Right hindlimb (tissue), 1 donor: ENCODE data around the gene GTPBP6.
"Not testable (repeated sequence)": the region's sequence is repeated elsewhere in the genome, so short reads cannot be mapped to it uniquely, and the experiment has no call there.

Experiments
- DNase-seq: peaks from one replicate; pipeline ENCODE4 v3.0.0-alpha.2; 2018

The GTPBP6 gene

DNA sequence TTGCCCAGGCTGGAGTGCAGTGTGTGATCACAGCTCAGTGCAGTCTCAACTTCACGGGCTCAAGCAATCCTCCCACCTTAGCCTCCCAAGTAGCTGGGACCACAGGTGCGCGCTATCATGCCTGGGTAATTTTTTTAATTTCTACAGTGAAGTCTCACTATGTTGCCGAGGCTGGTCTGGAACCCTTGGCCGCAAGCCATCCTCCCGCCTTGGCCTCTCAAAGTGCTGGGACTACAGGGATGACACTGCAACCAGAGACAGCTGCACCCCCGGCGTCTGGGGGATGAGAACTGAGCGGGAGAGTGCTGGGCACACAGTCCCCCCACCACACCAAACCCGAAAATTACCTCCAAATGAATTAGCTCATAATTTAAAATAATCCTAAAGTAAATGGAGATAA is 33.1 kb upstream of the GTPBP6 start:
- DNase-seq, result no peak

DNA sequence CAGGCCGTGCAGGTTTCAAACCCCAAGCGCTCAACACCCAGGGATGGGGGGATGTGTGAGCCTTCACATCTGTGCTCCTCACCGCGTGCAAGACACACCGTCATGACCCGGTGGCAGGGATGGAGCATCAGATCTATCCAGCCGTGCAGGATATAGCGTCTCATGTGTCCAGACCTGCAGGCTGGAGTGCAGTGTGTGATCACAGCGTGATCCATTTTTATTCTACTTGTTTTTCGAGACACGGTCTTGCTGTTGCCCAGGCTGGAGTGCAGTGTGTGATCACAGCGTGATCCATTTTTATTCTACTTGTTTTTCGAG is 32.7 kb upstream of the GTPBP6 start:
- DNase-seq, result not testable (repeated sequence)

DNA sequence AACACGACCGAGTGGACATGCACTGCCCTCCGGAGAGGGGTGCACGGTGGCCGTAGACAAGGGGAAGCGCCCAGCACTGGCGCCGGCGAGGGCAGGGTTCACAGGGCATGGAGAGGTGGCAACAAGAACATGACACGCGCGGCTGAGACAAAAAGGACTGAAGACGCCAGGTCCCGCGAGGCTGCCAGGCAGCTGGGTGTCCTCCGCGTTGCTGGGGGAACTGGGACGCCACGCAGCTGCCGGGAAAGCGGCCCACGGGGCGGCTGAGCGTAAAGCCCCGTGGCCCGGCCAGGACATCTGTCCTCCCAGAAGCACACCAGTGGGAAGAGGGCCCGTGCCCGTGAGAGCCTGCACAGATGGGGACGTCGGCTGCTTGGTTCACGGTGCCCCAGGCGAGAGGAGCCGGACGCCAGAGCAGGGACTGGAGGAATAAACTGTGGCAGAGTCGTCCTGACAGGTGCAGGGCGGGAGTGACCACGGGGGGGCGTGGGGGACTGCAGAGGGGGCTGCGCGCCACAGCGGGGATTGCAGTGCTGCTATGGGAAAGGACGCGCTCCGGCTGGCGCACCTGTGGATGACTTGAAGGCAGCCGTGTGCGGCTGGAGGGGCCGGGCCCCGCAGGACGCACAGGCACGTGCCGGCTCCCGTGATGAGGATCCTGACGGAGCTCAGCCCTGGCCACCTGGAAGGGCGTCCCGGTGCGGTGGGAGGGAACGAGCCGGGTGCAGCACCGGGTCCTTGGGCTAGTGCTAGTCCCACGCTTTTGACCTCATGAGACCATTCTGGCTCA is 32.1 kb upstream of the GTPBP6 start:
- no peak for DNase-seq

DNA sequence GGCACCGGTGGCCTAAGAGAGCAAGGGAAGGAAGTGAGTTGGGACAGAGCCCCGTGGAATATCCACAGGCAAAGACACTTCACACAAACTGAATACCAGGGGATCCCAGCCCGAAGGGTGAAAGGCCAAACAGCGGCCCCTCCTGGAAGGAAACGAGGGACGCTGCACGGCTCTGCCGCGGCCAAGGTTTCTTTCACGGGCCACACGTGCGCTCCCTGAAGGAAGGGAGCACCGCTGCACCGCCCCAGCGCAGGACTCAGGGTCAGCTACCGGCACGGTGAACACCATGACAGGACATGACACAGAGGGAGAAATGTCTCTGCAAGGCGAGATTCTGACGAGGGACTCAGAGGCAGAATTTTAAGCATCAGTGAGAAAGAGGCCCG is 31.5 kb upstream of the GTPBP6 start:
- no peak for DNase-seq

DNA sequence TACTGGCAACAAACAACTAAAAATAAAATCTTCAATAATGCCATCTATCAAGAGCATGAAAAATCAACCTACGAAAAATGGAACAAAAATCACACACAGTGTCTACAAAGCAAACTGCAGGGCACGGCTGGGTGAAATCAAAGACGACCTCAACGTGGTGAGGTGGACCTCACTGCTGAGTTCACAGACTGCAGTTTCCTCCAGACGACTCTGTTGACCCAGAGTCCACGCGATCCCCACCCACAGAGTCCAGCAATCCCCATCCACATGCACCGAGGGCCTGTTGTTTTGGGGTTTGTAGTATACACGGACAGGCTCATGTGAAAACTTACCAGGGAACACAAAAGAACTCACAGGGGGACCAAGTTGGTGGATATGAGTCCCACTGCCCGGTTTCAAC is 31.1 kb upstream of the GTPBP6 start:
- DNase-seq, result no peak

DNA sequence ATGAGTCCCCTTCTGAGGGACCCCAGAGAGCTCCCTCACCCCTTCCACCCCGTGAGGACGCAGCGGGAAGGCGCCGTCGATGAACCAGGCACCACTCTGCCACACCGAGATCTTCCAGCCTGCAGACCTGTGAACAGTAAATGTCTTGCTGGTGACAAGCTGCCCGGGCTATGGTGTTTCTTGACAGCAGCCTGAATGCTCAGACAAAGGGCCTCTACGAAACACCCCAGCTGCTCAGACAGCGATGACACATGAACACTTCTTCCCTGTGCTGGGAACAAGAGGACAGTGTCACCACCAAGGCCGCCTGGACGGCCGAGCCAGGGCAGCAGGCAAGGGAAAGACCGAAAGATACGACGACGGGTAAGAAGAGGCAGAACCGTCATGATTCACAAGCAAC is 30.6 kb upstream of the GTPBP6 start:
- DNase-seq, result no peak

DNA sequence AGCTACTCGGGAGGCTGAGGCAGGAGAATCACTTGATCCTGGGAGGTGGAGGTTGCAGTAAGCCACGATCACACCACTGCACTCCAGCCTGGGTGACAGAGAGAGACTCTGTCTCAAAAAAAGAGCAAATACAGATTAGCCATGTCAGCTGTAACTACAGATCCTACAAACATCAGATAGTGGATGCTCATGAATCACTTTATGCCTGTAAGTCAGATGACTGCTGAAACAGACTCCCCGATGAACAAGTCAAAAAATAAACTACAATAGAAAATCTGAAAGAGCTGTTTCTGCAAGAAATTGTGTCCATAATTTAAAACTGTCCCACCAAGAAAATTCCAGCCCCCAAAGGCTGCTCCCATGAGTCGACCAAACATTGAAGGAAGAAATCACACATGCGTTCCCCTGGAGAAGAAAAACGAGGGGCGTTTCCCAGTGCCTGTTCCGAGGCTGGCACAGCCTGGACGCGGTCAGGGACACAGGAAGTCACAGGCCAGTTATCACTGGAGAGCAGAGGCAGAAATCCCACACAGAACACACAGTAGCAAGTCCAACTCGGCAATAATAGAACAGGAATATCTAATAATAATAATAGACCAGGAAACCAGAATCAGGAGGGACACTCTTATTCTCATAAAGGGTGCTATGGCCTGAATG is 30.0 kb upstream of the GTPBP6 start:
- no peak for DNase-seq

DNA sequence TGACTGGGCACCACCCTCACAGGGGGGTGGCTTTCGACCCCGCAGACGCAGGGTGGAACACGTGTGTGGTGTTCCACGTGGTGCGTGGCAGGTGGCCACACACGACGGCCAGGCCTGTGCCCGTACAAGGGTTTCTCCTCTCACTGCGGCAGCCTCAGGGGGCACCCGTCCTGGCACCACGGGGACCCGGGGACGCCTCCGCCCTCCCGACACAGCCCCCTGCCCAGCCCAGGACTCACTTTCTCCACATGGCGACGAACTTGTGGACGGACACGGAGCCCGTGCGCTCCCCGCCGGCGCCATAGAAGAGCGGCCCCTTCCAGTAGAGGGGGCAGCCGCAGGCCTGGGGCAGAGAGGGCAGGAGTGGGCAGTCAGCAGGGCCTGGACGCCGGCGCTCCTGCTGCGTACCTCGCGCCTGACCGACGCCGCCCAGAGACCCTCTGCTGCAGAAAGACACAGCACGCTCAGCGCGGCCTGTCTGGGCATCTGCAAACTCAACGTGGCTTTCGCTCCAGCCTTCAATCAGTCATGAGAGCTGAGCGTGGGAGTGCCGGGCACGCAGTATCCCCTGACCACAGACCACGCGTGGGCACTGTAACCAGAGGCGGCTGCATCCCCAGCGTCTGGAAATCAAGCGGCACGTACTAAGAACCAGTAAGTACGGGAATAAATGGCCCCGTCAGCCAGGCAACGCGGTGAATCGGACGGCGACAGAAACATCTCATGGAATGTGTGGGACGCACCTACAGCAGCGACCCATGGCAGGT is 28.9 kb upstream of the GTPBP6 start:
- no peak for DNase-seq

DNA sequence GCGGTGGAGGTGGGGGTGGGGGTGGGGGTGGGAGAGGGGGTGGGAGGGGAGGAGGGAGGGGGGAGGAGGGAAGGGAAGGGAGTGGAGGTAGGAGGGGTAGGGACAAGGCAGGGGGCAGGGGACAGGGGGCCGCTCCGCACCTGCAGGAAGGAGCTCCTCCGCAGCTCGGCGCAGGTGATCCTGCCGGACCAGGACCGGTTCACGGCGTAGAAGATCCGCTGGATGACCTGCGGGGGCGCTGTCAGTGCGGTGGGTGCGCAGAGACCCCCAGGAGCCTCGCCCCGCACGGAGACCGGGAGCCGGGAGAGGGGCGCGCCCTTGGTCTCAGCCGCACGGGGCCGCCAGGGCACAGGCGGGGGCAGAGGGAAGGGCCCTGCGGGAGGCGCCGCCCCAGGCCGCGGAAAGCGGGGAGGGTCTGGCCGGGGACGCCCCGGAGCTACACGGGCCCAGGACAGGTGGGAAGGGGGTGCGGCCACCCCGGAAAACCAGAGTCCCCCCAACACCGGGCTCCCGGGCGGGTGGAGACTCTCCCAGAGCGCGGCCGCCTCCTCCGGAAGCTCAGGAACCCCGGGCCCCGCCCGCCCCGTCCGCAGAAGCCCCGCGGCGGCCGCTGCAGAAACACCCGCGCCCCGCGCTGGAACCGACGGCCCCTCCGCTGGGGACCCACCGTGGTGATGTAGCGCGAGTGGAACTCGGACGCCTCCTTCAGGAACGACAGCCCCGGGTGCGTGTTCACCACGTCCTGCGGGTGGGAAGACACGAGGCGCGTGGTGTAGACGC is 27.6 kb upstream of the GTPBP6 start:
- no peak for DNase-seq

DNA sequence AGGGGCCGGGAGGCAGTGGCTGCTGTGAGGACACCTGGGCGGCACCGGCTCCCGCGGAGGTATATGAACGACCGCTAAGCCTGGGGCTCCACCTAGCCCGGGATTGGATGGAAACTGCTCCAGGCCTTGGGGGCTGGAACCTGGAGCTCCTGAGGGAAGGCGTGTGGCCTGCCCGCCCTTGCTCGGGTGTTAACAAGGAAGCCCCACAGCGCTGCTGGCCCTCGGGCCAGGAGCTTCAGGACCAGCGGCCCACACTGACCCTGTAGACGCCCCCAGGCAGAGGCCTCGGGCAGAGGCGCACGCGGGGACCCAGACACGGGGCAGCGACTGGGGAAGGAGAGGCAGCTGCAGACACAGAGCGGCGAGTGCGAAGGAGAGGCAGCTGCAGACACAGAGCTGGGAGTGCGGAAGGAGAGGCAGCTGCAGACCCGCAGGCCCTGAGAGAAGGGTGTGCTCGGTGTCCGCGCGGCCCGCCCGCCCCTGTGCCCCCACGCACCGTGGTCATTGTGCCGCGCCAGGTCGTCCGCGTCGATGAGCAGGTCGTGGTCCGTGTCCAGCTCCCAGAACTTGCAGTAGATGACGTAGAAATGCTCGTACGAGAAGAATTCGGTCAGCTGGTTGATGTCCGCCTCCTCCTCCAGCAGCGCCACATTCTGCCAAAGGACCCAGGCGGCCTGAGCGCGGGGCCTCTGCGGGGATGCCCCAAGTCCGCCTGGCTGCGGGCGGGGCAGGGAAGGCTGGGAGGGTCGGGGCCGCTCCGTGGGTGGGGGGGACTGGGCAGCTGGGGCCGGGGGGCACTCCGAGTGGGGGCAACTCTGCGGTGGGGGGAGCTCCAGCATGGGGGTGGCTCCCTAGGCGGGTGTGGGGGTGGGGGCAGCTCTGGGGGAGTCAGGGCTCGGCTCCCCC is 26.7 kb upstream of the GTPBP6 start:
- no peak for DNase-seq

DNA sequence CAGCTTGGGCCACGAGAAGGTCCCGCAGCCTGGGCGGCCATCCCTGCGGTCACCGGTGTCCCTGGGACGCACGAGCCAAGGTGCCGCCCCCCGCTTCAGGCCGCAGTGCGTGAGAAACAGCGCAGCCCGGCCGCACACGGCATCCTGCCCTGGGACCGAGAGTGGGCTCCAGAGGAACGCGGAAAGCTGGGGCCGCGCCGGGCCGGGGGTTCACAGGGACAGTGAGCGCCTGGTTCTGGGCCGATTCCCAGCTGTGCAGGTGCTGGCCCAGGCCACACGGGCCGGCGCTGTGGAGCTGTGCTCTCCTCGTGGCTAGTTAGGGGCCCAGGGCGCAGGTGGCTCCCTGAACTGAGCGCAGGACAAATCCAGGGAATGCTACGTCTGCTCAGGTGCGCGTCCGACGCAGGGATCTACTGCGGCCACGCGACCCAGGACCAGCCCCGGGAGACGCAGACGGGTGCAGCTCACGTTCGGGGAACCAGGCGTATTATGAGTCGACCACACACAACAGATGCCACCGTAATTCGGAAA is 25.8 kb upstream of the GTPBP6 start:
- DNase-seq, result no peak

DNA sequence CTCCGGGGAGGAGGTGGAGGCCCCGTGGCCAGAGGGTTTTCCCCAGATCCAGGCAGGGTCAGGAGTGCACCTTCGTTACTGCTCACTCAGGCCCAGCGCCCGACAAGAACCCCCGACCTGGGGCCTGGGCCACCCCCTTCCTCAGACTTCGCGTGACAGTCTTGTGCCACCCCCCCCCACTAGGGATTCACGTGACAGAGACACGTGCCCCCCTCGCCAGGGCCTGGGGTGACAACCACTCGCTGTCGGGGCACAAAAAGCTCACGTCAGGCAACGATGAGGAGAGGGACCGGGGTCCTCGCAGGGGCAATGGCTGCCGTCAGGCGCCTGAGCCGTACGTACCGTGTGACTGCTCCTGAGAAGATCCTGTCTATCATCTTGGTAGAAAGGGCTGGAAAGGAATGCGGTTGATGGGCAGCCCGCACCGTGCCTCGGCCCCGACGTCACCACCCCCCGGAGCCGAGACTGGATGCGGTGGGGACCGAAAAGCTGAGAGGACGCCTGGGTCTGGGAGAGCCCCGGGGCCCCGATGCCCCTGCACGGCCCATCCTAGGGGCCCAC is 23.0 kb upstream of the GTPBP6 start:
- no peak for DNase-seq

DNA sequence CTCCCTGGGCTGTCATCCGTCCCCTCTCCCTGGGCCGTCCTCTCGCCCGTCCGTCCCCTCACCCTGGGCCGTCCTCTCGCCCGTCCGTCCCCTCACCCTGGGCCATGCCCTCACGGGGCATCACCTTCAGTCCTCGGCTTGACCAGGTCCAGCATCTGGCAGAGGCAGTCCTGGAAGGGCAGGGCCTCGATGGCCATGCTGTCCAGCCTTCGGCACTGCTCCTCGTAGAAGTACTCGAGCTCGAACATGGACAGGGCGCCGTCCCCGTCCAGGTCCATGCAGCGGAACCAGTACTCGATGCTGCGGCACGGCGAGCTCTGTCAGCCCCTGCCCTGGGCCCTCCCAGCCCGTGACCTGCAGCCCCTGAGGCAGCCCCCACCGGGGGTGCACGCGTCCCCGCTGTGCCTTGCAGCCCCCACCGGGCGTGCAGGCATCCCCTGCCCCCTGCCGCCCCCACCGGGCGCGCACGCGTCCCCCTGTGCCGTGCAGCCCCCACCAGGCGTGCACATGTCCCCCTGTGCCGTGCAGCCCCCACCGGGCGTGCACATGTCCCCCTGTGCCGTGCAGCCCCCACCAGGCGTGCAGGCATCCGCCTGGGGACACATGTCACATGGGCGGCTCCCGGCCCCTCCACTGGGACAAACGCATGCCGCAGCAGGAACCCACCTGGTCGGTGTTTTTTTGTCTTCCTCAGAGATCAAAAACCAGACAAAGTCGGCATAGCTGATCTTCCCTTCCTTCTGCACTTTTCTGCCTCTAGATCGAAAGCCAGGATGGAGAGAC is 22.2 kb upstream of the GTPBP6 start:
- no peak for DNase-seq

DNA sequence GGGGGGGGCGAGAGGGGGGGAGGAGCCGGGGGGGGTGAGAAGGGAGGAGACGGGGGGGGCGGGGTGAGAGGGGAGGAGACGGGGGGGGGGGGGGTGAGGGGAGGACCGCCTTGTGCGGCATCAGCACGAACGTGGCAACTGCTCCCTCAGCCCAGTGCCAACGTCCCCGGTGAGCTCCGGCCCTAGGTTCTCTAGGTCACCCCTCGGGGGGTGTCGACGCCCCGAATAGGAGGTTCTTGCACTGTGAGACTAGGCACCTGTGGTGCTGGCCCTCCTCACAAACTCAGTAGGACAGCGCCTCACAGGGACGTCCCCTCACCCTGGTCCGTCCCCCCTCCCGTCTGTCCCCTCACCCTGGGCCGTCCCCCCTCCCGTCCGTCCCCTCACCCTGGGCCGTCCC is 21.5 kb upstream of the GTPBP6 start:
- no peak for DNase-seq

DNA sequence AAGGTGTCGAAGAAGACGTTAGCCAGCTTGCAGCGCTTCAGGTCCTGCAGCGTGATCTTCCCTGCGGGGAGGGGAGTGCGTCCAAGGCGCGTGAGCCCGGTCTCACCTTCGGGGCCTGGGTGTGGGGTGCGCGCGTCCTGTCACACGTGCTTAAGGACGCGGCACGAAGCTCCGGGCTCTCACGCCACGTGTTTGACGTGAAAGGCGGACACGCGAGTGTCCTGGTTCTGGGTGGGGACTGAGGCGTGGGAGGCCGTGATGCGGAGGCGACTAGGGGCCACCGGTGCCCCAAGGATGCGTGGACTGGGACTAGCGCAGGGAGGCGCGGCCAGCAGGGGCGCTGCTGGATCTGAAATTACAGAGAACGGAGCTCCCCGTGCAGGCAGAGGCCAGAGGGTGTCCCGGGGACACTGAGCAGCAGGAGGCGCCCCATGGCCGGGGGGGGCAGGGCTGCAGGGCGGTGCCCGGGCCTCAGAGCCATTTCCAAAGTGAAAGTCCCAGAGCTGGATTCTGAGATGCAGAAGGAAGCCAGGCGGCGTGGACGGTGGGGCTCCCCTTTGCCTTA is 20.3 kb upstream of the GTPBP6 start:
- no peak for DNase-seq

DNA sequence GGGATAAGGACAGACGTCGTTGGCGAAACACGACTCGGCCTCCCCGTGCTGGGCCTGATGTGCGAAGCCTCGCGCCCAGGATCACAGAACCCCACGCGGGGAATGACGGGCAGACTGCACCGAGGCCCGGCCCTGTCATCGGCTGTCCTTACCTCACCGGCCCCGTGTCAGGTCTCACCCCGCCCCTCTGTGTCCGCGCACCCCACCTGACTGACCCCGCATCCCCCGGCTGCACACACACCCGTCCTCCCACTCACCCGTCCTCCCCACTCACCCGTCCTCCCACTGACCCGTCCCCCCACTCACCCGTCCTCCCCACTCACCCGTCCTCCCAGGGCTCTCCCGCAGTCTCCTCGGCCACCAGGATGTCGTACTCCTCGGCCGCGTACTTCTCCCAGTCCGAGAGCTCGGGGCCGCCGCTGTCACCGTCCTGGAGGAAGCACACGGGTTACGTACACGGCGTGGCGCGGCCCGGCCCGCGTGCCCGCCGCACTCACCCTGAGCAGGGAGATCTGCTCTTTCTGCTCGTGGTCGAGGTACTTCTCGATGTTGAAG is 19.8 kb upstream of the GTPBP6 start:
- DNase-seq, result no peak

DNA sequence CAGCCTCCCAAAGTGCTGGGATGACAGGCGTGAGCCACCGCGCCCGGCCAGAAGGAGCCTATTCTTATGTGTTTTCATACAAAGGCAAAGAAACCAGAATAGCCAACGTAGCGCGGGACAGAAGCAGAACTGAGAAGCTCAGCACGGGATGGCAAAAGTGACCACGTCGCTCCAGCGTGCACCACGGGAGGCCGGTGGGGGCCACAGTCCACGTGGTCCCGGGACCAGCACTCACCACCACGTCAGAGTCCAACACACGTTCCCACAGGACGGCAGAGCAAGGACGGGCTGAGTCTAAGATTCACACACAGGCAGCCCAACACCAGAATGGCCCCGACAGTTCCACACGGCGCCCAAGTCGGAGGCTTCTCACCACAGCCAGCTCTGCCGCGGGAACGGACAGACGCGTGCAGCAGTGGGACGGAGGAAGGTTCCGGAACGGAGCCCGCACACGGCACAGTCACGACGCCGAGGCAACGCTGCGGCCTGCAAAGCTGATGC is 18.8 kb upstream of the GTPBP6 start:
- DNase-seq, result no peak

DNA sequence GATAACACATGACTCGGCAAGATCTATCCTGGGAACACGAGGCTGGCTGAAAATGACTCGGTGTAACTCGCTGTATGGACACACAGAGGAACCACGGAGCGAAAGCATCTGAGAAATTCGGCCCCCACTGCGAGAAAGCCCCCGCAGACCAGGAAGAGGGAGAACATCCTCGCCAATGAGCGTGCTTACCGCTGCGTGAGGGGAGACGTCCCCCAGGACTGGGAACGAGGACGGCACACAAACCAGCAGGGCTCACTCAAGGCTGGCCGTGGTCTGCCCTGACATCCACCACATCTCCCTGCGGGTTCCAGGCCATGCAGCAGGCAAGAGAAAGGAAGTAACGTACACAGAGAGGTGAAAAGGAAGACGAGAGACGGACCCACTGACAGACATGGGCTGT is 17.6 kb upstream of the GTPBP6 start:
- DNase-seq, result no peak

DNA sequence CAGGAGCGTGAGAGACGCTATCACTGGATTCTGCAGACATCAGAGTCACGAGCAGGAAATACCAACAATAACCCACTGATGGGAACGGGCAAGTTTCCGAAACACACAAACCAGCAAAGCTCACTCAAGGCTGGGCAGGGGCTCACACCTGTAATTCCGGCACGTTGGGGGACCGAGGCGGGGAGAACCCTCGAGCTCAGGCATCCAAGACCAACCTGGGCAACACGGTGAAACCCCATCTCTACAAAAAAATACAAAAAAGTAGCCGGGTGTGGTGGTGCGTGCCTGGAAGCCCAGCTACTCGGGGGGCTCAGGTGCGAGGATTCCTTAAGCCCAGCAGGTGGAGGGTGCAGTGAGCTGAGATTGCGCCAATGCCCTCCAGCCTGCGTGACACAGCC is 17.2 kb upstream of the GTPBP6 start:
- DNase-seq, result no peak
